Activated CD8-positive, alpha-beta memory T cell treated with anti-CD3 and anti-CD28 coated beads for 36 hours (primary cell): ENCODE data around the gene PCDHA1. TPM values are rescaled to one million over a fixed set of nuclear protein-coding genes. Genes with fewer than 3 reads are reported as not detected.

ENCODE experiments used
- CTCF ChIA-PET: fragments of 350-600 bp; sonication (Branson Sonifier 250); formaldehyde crosslinking; loops from one replicate; lab custom pipeline; 2021; ENCODE audit warnings: antibody characterized with exemption; lab: Charles Lee
- POLR2A ChIA-PET: fragments of 350-600 bp; sonication (Branson Sonifier 250); formaldehyde crosslinking; loops from one replicate; lab custom pipeline; 2021; ENCODE audit warnings: antibody characterized with exemption; lab: Charles Lee
- total RNA-seq, 2 experiments: library from RNA; stranded (reverse); gene quantifications; one replicate each; pipeline ENCODE4 v1.2.3, GENCODE V29; 2021

The PCDHA1 gene
- total RNA-seq, 2 experiments from 2014 or later = not detected

DNA sequence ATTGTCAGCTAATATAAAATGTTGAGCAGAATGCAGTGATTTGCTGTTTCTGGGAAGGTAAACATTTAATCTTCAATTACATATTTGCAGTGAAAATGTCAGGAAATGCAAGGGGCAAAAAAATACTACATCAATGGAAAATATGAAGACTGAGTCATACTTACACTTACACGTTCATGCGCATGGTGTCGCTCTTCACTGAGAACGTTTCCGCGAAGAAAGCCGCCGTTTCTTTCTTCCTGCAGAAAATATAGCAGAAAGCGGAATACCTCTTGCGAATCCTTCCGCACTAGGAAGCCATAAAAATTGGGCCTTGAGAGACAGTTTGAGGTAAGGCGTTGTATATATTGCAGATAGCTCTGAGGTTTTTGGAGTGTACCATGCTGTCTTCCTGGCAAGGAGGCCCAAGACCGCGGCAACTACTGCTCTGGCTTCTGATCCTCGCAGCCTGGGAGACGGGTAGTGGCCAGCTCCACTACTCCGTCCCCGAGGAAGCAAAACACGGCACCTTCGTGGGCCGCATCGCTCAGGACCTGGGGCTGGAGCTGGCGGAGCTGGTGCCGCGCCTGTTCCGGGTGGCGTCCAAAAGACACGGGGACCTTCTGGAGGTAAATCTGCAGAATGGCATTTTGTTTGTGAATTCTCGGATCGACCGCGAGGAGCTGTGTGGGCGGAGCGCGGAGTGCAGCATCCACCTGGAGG is 96.1 kb downstream of the PCDHA1 start, which contains the start of gene PCDHA13:
PCDHA13 (plus strand) TSS at position 236 of the 702 bp plus-strand sequence; CDS start at position 381, 145 bp downstream.
- CTCF ChIA-PET = no interaction called here
- POLR2A ChIA-PET = no interaction called here

DNA sequence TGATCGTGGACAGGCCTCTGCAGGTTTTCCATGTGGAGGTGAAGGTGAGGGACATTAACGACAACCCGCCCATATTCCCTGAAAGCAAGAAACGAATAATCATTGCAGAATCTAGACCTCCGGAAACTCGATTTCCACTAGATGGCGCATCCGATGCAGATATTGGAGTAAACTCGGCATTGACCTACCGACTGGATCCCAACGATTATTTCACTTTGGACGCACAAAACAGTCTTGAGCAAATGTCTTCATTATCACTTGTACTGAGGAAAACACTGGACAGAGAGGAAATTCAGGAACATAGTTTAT is 96.6 kb downstream of the PCDHA1 start:
- ChIA-PET CTCF (no interaction called here), POLR2A (no interaction called here)

DNA sequence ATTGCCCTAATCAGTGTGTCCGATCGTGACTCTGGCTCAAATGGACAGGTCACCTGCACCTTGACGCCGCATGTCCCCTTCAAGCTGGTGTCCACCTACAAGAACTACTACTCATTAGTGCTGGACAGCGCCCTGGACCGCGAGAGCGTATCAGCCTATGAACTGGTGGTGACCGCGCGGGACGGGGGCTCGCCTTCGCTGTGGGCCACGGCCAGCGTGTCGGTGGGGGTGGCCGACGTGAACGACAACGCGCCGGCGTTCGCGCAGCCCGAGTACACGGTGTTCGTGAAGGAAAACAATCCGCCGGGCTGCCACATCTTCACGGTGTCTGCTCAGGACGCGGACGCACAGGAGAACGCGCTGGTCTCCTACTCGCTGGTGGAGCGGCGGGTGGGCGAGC is 97.4 kb downstream of the PCDHA1 start:
- ChIA-PET POLR2A (no interaction called here), CTCF (no interaction called here)

DNA sequence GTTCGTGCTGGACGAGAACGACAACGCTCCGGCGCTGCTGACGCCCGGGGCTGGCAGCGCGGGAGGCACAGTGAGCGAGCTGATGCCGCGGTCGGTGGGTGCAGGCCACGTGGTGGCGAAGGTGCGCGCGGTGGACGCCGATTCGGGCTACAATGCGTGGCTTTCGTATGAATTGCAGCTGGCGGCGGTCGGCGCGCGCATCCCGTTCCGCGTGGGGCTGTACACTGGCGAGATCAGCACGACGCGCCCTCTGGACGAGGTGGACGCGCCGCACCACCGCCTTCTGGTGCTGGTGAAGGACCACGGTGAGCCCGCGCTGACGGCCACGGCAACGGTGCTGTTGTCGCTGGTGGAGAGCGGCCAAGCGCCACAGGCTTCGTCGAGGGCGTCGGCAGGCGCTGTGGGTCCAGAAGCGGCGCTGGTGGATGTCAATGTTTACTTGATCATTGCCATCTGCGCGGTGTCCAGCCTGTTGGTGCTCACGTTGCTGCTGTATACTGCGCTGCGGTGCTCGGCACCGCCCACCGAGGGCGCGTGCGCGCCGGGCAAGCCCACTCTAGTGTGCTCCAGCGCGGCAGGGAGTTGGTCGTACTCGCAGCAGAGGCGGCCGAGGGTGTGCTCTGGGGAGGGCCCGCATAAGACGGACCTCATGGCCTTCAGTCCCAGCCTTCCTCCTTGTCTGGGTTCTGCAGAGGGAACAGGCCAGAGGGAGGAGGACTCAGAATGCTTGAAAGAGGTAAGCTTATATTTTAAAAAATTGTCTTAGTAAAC is 98.2 kb downstream of the PCDHA1 start:
- CTCF ChIA-PET = no interaction called here

DNA sequence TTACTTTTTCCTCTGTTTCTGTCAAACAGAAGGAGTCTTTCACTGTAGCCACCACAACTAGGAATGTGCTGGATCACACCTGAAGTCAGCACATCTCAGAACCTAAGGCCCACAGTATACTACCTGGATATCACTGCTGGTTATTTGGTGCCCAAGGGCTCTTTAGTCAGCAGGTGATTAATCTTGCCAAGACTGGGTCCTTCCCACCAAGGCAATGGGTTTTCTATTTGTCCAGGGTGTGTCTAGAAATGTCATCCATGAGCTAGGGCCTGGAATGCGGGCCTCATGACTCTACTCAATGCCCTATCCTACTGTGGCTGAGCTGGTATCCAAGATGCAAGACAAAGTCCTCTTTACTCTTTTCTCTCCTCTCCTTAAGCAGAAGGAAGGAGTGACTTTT is 130.4 kb downstream of the PCDHA1 start:
- POLR2A ChIA-PET = no interaction called here
- CTCF ChIA-PET = no interaction called here

More for the DNA sequence above, 98.2 kb downstream of the PCDHA1 start:
- POLR2A ChIA-PET = no interaction called here

DNA sequence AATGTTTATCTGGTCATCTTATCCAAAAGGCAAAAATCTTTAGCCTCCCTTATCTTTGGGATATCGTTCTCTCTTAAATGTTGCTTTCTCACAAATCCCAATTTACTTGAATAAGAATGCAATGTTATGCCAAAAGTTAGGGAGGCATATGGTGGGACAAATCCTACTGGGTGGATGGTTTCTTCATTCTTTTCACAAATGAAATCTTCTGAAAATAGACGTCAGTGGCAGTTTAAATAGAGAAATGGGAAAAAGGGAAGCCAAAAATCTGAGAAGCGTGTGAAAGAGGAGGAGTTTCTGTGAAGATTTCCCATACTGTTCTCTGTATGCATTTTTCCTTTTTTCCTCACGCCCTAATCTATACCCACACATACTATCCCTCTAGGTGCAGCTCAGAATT is 137.7 kb downstream of the PCDHA1 start:
- ChIA-PET CTCF (no interaction called here), POLR2A (no interaction called here)

DNA sequence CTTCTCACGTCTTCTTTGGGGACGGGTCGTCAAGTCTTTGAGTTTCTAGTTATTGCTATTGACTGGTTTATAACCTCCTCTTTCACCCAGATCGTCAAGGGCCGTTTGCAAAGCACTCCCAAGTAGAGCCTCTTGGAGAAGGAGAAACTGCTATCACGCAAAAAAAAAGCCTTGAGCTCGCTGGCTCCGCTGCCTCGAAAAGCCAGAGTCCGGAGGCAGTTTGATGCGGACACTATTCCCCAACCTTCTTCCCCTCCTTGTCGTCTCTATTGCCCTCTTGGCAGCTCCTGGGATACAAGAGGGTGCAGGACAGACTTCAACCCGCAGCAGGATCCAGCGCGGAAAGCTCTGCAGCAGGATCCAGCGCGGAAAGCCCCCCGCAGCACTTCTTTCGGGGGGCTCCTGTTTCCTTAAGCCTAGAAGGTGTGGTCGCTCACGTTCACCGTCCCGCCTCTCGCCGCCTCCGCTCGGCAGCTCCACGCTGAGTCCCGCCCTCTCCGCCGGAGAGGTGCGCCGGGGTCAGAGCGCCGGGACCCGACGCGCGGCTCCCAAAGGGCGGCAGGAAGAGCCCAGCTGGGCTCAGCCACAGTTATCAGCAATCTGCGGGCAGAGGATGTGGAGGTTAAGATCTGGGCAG is 140.0 kb downstream of the PCDHA1 start, which contains the start of gene PCDHAC1:
PCDHAC1 (plus strand) TSS at position 494 of the 637 bp plus-strand sequence. CDS start 594 bp downstream, outside the sequence.
- POLR2A ChIA-PET = no interaction called here
- CTCF ChIA-PET = no interaction called here

DNA sequence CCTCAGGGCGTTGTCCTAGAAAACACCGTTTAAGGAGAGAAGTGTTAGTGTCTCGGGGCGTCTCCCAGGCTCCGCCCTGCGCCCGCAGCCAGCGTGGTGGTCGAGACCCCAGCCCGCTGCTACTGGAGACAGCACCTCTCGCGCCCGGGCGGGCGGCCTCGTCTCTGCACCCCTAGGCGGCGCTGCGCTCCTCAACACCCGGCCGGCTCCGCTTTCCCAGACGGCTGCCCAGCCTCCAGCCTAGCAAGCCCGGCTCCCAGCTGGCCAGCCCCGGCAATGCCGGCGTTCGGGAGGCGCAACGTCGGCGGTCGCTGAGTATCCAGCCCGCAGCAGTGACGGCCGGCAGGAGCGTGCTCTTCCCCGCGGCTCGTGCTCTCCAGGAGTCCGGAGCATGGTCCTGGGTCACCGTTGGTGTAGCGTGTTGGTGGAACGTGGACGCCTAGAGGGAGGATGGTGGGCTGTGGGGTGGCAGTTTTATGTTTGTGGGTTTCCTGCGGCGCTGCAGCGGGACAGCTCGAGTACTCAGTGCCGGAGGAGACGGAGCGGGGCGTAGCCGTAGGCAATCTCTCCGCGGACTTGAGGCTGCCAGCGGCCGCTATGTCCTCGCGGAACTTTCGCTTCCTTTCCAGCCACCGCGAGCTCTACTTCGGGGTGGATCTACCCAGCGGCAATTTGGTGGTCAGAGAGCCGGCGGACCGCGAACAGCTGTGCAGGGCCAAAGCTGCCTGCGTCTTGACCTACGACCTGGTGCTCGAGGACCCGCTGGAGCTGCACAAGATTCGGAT is 140.7 kb downstream of the PCDHA1 start:
- ChIA-PET CTCF (no interaction called here), POLR2A (no interaction called here)

DNA sequence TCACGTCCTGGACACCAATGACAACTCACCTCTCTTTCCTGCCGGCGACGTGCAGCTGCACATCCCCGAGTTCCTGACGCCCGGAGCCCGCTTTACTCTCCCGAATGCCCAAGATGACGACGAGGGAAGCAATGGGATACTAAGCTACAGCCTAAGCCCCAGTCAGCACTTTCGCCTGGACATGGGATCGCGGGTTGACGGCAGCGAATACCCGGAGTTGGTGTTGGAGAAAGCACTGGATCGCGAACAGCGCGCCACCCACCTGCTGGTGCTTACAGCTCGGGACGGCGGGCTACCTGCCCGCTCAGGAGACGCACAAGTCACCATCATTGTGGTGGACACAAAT is 141.3 kb downstream of the PCDHA1 start:
- POLR2A ChIA-PET = no interaction called here
- CTCF ChIA-PET = no interaction called here

DNA sequence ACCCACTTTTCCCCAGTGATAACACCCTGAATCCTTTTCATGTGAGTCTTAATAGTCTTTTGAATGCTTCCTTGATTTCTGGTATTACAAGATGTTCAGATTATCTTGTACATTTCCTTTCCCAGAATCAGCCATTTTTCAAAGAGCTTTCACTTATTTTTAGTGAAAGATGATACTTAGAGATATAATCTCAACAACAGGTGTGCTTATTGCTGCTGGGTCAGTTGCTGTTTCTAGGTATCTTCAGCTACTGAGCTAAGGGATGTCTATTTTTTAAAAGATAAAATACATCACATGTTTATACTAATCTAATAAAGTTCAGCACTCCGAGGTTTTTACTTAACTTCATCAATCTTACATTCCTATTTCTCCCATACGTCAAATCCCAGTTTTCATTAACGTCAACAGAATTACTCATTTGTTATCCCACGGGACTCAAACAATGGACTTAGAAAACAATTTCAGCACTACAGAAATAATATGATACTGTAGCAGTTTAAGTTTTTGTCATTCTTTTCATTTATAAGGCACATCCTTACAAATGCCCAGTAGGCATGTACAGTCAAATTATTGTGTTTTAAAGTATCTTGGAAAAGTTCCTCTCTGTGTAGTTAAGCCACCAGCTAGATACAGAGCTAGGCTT is 149.1 kb downstream of the PCDHA1 start:
- POLR2A ChIA-PET = no interaction called here
- CTCF ChIA-PET = no interaction called here

DNA sequence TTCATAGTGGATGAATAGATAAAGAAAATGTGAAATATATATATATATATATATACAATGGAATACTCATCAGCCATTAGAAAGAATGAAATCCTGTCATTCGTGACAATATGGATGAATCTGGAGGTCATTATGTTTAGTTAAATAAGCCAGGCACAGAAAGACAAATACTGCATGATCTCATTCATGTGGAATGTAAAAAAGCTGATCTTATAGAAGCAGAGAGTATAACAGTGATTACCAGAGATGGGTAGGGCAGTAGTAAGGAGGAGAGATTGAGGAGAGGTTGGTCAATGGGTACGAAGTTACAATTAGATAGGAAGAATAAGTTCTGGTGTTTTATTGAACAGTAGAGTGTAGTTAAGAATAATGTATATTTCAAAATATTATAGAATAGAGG is 160.6 kb downstream of the PCDHA1 start:
- ChIA-PET POLR2A (no interaction called here), CTCF (no interaction called here)

DNA sequence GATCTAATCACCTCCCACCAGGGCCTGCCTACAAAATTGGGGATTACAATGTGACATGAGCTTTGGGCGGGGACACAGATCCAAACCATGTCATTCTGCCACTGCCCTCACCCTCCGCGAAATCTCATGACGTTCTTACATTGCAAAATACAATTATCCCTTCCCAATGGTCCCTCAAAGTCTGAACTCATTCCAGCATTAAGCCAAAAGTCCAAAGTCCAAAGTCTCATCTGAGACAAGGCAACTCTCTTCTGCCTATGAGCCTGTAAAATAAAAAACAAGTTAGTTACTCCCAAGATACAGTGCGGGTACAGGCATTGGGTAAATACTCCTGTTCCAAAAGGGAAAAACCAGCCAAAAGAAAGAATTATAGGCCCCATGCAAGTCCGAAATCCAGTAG is 165.7 kb downstream of the PCDHA1 start:
- CTCF ChIA-PET = no interaction called here
- POLR2A ChIA-PET = no interaction called here

DNA sequence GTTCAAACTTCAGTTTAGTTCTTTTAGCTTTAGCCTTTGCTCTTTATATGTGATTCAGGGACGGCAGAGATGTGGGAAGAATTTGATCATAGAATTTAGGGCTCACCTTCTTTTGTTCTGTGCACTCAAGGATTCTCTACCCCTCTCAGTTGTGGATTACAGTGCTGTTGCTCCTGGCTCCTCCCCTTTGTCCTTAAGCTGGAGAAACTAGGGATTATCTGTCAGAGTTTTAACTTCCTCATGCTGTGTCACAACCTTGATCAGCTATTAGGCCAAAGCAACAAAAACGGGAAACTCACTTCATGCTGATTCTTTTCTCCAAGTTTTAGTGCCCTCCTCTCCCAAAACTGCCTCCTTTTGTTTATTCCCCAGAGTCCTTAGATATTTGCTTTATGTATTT is 167.3 kb downstream of the PCDHA1 start:
- CTCF ChIA-PET = no interaction called here
- POLR2A ChIA-PET = no interaction called here

DNA sequence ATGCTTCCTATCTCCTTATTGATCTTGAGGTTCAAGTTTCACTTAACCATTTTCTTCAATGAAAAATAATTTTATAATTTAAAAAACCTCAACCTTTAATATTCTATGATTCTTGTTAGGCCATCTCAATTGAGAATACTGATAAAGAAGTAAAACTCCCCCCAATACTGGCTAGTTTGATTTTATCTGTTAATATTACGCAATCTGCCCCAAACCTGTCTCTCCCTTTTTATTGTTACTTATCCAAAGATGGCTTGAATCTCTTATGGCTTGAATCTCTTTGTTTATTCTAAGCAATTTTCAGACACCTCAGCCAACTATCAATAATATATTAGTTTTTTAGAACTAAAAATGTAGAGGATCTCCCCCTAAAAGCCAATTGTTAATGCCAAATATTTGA is 176.2 kb downstream of the PCDHA1 start:
- ChIA-PET POLR2A (no interaction called here), CTCF (no interaction called here)

DNA sequence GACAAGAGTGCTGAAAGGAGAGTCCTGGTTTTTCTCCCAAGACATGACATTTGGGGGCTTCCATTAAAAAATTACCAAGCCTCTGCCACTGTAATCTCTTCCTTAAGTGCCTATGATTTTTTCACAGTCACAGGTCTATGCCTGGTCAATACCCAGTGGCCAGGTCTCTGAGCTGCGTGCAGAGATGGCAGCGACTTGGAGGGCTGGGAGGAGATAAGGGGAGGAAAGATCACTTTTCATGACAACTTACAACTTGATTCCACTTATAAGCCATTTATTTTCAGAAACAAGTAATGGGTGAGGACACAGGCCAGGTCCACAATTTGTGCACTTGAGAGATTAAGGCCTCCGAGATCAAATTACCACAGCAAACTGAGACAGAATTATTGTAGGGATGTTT is 178.4 kb downstream of the PCDHA1 start:
- CTCF ChIA-PET = no interaction called here
- POLR2A ChIA-PET = no interaction called here

DNA sequence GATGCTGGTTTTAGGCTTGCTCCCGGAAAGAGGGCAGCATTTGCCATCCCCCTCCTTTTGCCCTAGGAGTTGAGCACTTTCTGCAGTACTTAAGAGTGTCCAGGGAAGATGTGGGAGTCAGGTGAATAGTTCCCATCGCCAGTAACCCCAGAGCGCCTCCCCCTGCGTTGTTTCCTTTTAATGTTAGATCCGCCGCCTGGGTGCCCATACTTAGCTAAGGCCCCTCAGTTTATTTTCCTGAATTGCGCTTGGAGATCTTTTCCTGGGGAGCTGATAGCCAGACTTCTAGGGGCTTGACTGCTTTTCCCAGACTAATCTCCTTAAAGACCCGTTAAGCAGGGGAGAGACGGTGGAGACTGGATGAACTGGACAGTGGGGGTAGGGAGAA is 180.0 kb downstream of the PCDHA1 start:
- ChIA-PET CTCF (interaction anchor here (0.6 kb wide), 1 partner anchor 1279 kb away, joined by 5 read pairs; no protein-coding TSS in a partner anchor), POLR2A (no interaction called here)

DNA sequence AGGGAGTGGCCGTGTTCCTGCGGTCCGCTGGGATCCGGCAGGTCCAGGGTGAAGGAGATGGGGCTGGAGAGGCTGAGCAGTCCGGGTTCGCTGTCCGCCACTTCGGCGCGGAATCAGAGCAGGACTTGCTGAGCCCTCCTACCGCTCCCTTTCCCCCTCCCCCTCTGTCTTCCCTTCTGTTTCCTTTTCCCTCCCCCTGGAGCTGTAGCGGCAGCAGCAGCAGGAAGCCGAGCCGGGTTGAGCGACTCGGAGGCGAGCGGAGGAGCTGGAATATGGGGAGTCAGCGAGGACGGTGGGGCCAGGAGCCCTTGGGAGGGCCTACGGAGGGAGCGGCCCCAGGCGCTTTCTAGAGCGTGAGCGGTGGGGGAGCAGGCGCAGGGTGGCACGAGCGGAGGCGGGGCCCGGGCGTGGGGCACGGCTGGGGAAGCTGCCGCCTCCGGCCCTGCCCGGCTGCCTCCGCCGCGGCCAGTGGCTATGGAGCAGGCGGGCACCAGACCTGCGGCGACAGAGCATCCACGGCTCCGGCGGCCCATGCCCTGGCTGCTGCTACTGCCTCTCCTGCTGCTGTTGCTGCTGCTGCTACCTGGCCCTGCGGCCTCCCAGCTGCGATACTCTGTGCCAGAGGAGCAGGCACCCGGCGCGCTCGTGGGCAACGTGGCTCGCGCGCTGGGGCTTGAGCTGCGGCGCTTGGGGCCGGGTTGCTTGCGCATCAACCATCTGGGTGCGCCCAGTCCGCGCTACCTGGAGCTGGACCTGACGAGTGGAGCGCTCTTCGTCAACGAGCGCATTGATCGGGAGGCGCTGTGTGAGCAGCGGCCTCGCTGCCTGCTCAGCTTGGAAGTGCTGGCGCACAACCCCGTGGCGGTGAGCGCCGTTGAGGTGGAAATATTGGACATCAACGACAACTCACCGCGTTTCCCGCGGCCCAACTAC is 180.6 kb downstream of the PCDHA1 start, which contains the start of gene PCDHAC2:
PCDHAC2 (plus strand) TSS at position 184 of the 933 bp plus-strand sequence; CDS start at position 475, 291 bp downstream.
- ChIA-PET CTCF (no interaction called here), POLR2A (no interaction called here)

DNA sequence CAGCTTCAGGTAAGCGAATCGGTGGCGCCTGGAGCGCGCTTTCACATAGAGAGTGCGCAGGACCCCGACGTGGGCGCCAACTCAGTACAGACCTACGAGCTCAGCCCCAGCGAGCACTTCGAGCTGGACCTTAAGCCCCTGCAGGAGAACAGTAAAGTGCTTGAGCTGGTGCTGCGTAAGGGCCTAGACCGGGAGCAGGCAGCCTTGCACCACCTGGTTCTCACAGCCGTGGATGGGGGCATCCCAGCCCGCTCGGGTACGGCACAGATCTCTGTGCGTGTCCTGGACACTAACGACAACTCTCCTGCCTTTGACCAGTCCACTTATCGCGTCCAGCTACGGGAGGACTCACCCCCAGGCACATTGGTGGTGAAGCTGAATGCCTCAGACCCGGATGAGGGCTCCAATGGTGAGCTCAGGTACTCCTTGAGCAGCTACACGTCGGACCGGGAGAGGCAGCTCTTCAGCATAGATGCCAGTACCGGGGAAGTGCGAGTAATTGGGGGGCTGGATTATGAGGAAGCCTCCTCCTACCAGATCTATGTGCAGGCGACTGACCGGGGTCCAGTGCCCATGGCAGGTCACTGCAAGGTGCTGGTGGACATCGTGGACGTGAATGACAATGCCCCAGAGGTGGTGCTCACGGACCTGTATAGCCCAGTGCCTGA is 181.4 kb downstream of the PCDHA1 start:
- CTCF ChIA-PET = no interaction called here
- POLR2A ChIA-PET = no interaction called here
